GM19043 (cell line): Measurements from ENCODE around the gene YIF1B.
"Not testable (repeated sequence)": the region's sequence is repeated elsewhere in the genome, so short reads cannot be mapped to it uniquely, and the experiment has no call there.

ENCODE experiments used
- ATAC-seq: cut with Tn5 transposase; IDR thresholded peaks from one replicate; pipeline ENCODE4 v1.9.1; 2021; ENCODE audit warnings: low read depth; ENCODE audit not compliant: unreplicated experiment

Gene YIF1B

GRCh38 chr19:38315657-38316476 lies at the start of gene YIF1B:
Gene YIF1B (minus strand): TSS chr19:38315947. CDS start chr19:38315917, 30 bp downstream.
- ATAC-seq = peak; percentile 90

GRCh38 chr19:38362946-38363688 lies 47.4 kb upstream of the YIF1B start:
- not testable (repeated sequence) for ATAC-seq

GRCh38 chr19:38362076-38362945 lies 46.6 kb upstream of the YIF1B start:
- ATAC-seq = no peak

DNA sequence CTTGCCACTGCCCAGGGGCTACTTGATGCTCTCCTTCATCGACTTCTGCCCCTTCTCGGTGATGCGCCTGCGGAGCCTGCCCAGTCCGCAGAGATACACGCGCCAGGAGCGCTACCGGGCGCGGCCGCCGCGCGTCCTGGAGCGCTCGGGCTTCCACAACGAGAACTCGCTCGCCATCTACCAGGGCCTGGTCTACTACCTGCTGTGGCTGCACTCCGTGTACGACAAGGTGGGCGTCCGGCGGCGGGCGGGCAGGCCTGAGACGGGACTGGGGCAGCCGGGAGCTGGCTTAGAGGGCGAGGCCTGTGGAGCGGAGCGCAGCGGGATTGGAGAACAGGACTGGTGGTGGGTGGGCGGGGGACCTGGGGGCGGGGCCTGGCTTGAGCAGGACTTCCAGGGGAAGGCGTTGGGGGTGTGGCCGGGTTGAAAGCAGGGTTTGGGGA lies 45.9 kb upstream of the YIF1B start:
- ATAC-seq = no peak

GRCh38 chr19:38360839-38361631 lies 45.3 kb upstream of the YIF1B start:
- no peak for ATAC-seq

DNA sequence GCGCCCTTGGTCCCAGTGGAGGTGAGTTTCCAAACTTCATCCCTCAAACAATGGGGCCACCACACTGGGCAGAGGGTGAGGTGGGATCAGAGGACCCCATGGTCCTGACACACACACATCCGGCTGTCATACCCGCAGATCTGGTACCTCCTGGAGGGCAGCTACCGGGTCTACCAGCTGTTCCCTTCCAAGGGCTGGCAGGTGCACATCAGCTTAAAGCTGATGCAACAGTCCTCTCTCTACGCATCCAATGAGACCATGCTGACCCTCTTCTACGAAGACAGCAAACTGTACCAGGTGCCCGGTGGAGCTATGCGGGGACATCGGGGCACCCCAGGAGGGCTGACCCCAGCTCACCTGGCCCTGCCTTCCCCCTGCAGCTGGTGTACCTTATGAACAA lies 44.6 kb upstream of the YIF1B start:
- ATAC-seq = no peak

DNA sequence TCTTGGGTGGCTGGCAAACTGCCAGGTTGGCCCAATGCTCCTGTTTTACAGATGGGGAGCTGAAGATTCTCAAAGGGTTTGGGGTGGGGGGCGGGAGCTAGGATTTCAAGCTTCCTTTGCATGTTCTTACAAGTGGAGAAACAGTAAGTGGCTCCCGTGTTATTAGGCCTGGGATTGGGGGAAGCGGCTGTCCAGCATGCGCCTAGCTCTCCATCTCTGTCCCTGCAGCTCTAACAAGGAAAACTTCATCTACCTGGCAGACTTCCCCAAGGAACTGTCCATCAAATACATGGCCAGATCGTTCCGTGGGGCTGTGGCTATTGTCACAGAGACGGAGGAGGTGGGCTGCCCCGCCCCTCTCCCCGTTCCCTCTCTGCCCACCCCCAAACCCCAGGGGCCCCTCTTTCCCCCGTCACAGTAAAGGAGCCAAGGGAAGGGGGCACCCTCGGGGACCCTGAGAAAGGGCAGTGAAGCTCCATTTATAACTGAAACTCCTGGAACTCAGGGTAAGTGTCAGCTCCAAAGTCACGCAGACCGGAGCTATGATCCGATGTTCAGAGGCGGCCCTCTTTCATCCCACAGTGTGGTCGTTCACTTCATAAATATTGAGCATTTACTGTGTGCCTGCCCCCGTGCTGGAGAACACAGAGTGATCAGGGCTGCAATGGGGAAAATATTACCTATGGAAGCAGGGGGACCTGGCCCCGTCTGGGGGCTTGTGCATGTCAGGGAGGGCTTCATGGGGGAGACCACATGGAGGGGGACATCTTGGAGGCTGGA lies 43.7 kb upstream of the YIF1B start:
- no peak for ATAC-seq

- ATAC-seq = no peak
Observed at GRCh38 chr19:38358071-38358470, 42.3 kb upstream of the YIF1B start.

DNA sequence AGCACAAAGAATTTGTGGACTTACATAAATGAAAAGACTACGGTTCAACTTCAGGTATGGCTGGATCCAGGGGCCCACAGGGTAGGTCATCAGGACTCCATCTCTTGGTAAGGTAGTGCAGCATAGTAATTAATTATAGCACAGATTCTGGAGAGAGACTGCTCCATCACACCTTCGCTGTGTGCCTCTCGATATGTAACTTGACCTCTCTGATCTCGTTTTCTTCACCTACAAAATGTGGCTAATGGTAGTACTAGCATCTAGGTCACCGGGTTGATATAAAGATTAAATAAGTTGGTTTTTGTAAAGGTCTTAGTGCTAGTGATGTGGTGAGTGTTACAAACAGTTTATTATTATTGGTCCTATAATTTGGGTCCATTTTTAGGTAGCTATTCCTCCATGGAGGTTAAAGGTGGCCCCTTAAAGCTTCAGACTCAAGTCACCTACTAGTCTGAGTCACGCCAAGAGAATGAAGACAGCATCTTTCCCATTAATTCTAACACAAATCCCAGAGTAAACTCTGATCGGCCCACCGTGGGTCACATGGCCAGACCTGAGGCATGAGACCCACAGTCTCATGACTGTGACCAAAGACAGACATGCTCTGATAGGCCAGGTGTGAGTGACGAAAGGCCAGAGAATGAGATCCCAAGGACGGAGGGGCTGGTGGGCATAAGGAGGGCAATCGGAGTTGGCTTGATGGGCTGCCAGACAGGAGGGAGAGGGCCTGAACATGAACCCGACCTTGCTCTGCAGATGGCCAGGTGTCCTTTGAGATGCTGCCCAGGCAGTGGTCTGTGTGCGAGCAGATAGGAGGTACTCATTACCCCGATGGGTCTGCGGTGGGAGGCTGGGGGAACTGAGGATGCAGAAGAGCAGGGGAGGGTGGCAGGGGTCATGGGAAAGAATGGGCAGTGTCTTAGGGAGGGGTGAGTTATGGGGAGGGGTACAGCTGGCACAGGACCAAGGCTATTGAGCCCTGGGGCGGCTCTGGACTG lies 40.3 kb upstream of the YIF1B start:
- ATAC-seq = no peak

DNA sequence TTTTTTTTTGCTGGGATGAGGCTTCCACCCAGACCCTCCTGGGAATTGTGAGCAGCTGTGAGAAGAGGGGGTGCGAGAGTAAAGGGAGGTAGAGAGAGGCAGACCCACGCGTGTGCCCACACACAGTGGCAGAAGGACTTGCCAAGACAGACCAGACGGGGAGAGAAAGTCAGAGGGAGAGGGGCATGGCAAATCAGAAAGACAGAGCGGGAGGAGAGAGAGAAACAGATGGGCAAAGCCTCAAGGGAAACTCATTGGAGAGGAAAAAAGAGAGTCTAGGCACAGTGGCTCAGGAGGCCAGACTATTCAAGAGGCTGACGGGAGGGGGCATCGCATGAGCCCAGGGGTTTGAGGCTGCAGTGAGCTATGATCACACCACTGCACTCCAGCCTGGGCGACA lies 36.9 kb upstream of the YIF1B start:
- no peak for ATAC-seq

DNA sequence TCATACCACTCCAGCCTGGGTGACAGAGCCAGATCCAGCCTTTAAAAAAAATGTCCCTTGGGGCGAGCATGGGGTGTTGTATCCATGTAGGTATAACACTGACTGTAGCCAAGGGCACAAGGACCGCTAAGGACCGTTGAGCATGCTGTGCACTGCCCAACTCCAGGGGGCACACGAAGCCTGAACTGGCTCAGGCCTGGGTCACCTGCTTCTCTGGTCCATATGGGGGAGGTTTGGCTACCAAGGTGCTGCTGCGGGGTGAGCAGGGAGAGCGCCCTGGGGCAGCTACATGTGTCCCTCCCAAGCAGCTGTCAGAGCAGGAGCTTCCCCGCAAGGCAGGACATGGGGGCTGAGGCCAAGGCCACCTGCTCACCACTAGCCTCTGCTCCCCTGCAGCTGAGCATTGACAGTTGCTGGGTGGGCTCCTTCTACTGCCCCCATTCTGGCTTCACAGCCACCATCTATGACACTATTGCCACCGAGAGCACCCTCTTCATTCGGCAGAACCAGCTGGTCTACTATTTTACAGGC lies 36.2 kb upstream of the YIF1B start:
- no peak for ATAC-seq

DNA sequence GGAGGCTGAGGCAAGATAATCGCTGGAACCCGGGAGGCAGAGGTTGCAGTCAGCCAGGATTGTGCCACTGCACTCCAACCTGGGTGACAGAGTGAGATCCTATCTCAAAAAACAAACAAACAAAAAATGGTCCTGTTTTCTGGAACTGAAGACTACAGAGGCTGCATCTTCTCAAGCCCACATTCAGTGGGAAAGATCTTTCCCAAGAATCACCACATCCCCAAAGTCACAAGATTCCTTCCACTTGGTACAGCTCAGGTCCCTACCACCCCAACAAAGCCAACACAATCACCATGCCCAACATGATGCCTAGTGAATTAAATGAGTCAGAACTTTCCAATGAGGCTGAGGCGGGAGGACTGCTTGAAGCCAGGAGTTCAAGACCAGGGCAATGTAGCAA lies 35.1 kb upstream of the YIF1B start:
- no peak for ATAC-seq

DNA sequence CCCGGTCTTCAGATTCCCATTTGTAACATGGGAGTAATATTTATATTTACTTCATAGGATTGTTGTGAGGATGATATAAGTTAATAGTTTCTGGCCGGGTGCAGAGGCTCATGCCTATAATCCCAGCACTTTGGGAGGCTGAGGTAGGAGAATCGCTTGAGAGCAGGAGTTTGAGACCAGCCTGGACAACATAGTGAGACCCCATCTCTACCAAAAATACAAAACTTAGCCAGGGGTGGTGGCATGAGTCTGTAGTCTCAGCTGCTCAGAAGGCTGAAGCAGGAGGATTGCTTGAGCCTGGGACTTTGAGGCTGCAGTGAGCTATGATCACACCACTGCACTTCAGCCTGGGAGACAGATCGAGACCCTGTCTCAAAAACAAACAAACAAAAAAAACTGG lies 31.1 kb upstream of the YIF1B start:
- no peak for ATAC-seq

GRCh38 chr19:38340927-38341326 lies 25.2 kb upstream of the YIF1B start:
- no peak for ATAC-seq

DNA sequence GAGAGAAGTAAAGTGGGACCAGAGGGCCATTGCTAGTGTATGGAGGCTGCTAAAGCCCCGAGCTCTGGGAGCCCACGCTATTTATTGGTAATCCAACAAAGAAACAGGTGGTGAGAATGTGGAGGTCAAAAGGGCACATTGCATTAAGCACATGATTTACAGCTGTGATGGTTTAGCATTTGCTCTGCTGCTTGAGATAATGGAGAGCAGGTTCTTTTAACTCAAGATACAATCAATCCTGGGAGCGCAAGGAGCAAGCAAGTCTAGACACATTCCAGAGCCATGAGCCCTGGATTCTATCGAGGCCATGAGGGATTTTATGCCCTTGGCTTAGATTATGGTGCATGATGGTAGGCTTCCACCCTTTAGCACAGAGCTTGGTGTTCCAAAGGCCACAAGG lies 23.3 kb upstream of the YIF1B start:
- not testable (repeated sequence) for ATAC-seq

DNA sequence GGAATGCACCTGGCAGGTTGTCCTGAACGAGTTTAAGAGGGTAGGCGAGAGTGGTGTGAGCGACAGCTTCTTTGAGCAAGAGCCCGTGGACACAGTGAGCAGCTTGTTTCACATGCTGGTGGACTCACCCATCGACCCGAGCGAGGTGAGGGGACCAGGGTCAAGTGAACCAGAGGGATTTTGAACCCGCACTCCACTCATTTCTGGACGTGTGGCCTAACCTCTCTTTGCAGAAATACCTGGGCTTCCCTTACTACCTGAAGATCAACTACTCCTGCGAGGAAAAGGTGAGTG lies 21.6 kb upstream of the YIF1B start:
- ATAC-seq = no peak

GRCh38 chr19:38336638-38337359 lies 21.1 kb upstream of the YIF1B start:
- peak; percentile 45 for ATAC-seq
